HG03066 (cell line): Measurements from ENCODE around the gene TCFL5.
"Not testable (repeated sequence)": the region's sequence is repeated elsewhere in the genome, so short reads cannot be mapped to it uniquely, and the experiment has no call there.

Experiments used
- ATAC-seq: cut with Tn5 transposase; IDR thresholded peaks from one replicate; pipeline ENCODE4 v1.9.1; 2021; ENCODE audit warnings: low read depth; ENCODE audit not compliant: unreplicated experiment

Gene TCFL5

DNA sequence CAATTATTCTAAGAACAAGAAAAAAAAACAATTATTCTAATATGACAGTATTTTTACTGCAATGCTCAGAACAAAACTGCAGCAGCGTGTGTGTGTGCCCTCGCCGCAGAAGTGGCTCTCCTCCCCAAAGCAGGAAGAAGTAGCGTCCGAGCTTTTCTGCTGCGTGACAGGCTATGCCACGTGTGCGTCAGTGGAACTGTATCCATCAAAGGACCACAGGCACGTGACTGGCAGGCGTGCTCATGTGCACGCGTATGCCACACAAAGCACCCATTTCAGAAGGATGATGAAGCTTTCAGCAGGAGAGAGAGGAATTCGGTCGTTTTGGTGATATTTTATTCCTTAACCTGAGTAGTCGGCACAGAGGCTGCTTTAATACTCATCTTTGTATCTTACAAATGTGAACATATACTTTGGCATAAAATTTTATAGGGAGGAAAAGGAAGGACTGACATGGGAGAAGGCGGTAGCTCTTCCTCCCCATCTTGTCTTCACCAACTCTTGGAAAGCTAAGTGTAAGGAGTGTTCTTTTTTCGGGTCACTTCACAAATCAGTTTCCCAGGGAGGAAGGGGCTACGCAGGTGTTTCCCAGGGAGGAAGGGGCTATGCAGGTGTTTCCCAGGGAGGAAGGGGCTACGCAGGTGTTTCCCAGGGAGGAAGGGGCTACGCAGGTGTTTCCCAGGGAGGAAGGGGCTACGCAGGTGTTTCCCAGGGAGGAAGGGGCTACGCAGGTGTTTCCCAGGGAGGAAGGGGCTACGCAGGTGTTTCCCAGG is 3.4 kb downstream of the TCFL5 start:
- no peak for ATAC-seq

DNA sequence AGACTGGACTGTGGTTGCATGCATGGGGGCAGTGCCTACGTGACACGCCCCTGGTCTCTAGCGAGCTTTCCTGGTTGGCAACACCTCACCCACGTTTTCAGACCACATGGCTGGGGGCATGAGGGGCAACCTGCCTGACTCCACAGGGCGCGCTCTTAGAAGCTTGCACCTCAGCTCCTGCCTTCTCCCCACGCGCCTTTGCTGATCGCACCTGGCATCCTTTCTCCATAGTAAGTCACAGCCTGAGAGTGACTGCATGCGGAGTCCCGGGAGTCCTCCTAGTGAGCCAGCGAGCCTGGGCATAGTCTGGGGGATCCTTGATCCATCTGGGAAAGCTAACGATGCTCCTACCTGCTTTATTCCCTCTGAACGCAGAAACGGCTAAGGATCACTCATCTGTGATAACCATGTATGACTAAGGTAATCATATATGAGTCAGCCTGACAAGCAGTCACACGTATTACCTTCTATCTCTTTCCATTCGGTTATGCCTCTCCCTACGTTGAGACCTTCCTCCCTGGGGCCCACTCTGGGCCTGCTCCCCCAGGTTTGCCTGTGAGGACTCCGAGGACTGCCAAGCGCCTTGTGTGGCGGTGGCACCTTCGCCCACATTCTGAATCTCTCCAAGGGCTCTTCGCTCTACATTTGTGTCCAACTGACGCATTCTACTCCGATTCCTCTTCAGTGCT is 4.5 kb downstream of the TCFL5 start:
- ATAC-seq: no peak

- ATAC-seq: no peak
These were observed 6.5 kb downstream of the TCFL5 start for GRCh38 chr20:62855120-62855519.

DNA sequence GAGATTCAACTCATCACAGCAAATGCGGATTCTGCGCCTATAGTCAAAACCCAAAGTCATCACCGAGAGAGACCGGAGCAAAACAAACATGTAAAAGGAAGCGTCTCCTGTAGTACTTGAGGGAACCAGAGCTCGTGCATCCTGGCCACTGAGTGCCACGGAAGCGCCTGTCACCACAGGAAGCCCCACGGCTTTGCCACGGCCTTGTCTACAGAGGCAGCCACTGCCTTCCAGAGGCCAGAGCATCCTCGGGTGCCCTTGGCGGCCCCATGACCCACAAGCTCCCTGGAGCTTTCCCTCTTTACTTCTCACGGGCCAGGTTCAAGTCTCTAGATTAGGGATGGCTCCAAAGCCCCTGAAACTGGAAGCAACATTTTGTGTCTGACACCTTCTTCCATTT is 7.5 kb downstream of the TCFL5 start:
- no peak for ATAC-seq

GRCh38 chr20:62853304-62853703 is 8.3 kb downstream of the TCFL5 start:
- not testable (repeated sequence) for ATAC-seq

DNA sequence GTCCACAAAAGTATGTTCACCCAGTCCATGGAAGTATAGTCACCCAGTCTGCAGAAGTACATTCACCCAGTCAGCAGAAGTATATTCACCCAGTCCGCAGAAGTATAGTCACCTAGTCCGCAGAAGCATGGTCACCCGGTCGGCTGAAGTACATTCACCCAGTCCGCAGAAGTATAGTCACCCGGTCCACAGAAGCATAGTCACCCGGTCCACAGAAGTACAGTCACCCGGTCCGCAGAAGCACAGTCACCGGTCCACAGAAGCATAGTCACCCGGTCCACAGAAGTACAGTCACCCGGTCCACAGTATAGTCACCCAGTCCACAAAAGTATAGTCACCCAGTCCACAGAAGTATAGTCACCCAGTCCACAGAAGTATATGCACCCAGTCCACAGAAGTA is 8.8 kb downstream of the TCFL5 start:
- no peak for ATAC-seq

DNA sequence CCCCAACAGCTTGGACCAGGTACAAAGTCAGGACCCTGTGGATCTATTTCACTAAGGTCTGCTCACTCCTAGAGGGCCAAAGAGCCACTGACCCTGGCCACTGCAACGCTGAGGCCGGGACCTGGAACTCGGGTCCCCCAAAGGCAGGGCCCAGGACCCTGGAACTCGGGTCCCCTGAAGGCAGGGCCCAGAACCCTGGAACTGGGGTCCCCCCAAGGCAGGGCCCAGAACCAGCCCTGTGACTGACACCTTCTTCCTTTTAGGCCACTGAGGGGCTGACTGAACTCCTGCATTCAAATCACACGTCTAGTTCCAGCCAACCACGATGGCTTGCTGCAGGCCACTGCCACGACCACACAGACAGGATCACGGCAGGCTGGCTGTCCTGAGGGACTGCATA is 9.4 kb downstream of the TCFL5 start:
- ATAC-seq: no peak

DNA sequence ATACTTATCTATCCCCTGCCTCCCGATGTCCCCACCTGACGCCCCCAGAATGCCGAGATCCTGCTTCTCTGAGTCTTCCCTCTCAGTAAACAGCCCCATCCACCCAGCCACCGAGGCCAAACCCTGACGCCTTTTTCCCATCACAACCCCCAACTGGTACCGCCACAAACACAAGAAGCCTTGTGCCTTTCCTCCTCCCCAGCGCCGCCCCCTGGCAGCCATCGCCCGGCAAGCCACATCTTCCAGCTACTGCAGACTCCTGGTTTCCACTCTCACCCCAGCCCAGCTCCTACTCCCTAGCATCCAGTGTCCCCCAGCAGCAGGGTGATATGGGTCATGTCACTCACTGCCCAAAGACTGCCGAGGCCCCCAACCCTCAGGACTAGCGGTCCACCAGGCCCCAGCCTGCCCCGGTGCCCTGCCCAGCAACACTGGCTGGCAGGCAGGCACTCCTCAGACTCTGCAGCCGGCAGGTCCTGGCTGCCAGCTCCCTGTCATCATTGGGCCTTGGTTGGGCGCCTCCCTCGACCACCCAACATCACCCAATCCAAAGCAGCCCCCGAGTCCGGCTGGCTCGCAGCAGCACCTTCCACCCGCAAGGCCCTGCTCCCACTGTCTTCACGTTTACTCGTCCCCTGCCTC is 11.2 kb downstream of the TCFL5 start:
- no peak for ATAC-seq

DNA sequence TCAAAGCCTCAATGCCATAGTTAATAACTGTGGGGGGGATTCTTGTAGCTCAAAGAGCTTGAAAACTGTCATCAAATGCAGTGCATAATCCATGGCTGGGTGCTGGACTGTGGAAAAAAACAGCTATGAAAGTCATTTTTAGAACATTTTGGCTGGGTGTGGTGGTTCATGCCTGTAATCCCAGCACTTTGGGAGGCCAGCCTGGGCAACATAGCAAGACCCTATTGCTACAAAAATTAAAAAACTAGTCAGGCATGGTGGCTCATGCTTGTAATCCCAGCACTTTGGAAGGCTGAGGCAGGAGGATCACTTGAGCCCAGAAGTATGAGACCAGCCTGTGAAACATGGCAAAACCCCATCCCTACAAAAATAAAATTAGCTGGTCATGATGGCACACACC is 12.2 kb downstream of the TCFL5 start:
- no peak for ATAC-seq

- ATAC-seq: not testable (repeated sequence)
These were observed 12.7 kb downstream of the TCFL5 start for GRCh38 chr20:62848917-62849316.

- ATAC-seq: no peak
These were observed 15.3 kb downstream of the TCFL5 start for GRCh38 chr20:62846166-62846890.

DNA sequence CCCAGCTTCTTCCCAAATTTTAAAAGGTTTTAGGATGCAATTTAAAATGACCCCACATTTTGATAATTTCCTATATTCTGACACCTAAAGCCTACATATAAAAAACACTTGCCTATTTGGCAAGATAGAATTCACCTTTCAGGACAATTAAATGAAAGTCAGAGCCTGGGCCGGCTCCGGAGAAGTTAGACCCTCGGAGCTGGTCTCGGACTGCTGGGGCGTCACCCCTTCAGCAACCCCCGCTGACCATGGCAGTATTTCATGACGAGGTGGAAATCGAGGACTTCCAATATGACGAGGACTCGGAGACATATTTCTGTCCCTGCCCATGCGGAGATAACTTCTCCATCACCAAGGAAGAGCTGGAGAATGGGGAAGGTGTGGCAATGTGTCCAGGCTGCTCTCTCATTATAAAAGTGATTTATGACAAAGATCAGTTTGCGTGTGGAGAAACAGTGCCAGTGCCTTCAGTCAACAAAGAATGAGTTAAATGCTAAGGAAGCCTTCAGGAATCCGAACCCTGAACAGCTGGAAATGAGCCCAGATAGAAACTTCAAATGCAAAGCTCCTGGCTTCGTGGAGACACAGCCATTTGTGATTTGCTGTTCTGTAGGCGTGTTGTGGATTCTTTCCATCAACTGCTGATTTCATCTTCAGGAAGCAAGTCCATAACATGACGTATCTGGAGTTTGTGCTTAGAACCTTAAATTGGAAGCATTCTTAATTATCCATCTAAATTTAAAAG is 16.0 kb downstream of the TCFL5 start:
- ATAC-seq: no peak

DNA sequence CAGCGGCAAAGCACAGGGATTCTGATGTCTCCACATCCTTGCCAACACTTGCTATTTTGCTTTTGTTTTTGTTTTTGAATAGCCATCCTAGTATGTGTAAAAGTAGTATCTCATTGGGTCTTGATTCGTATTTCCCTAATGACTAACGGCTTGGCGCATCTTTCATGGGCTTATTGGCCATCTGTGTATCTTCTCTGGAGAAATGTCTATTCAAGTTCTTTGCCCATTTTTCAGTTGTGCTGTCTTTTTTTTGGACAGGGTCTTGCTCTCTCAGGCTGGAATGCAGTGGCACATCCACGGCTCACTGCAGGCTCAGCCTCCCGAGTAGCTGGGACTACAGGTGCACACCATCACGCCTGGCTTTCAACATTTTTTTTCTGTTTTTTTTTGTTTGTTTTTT is 17.4 kb downstream of the TCFL5 start:
- ATAC-seq: no peak

GRCh38 chr20:62843656-62844055 is 18.0 kb downstream of the TCFL5 start:
- no peak for ATAC-seq

DNA sequence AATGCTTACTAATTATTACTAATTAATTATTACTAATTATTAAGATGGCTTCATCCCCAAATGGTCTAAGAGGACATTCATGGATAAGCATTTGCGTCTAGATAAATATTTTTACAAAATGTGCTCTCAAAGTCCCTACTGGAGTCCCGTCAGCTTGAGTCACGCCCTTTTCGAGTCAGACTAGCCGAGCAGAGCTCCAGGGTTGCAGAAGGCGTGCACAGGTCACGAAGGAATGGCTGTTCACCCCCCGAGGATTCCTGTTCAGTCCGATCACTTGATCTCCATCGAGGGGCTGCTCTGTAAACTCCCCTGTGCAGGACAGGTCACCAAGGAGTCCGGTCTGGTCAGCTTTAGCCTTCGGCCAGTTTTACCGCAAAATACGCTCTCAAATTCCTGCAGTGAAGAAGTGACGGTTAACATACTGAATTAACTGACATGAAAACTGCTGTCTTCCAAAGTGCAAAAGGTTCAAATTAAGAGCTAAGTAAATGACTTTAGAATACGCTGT is 19.9 kb downstream of the TCFL5 start:
- ATAC-seq: no peak

- no peak for ATAC-seq
These were observed 21.1 kb downstream of the TCFL5 start for GRCh38 chr20:62840244-62841197.

- ATAC-seq: no peak
These were observed 21.8 kb downstream of the TCFL5 start for GRCh38 chr20:62839816-62840215.

DNA sequence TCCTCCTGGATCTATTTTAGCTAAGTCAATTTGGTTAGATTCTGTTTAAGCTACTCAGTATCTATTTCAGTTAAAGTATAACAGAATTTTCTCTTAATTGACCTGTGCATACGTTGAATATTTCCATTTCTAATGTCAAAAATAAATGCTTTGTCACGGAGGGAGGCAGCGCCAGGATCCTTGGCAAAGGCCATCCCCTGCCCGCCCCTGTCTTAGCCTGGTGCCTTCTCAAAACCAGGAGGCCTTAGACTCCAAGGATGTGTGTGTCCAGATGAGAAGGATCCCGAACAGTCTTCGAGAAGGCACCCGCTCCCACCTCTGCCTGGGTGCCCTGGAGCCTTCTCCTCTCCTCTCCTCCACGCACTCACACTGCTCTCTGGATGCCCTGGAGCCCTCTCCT is 22.4 kb downstream of the TCFL5 start:
- ATAC-seq: no peak
